Astrocyte (in vitro differentiated cells and primary cell): ENCODE measurements around the gene ACSF2.

Experiments used
- CTCF ChIP-seq: IDR thresholded peaks from 2 replicates; pipeline ENCODE4 v1.5.1; 2011; ENCODE audit warnings: low read depth, mild to moderate bottlenecking, inconsistent platforms, low read length, moderate library complexity; ENCODE audit not compliant: insufficient read depth
- EZH2 ChIP-seq: IDR thresholded peaks from 2 replicates; pipeline ENCODE4 v1.6.1; 2012; ENCODE audit warnings: mild to moderate bottlenecking, low read length, inconsistent platforms; ENCODE audit not compliant: insufficient read depth

GRCh38 chr17:50469671-50470305 lies 43.8 kb downstream of the ACSF2 start:
- TF ChIP-seq CTCF, result no peak
- no peak for TF ChIP-seq EZH2
